Smooth muscle cell (in vitro differentiated cells): ENCODE data around the gene SPEM3. TPM values are rescaled to one million over a fixed set of nuclear protein-coding genes. Genes with fewer than 3 reads are reported as not detected.
"Not testable (repeated sequence)": the region's sequence is repeated elsewhere in the genome, so short reads cannot be mapped to it uniquely, and the experiment has no call there.

Experiments
- DNase-seq: peaks from one replicate; lab custom pipeline; 2025; ENCODE audit not compliant: unreplicated experiment; lab: John Stamatoyannopoulos, UW
- H2AFZ ChIP-seq: fragments of 200-600 bp; sonication (generic); 2 replicates; pipeline ENCODE4 v1.6.0; 2016; ENCODE audit warnings: antibody characterized with exemption, low read depth, mild to moderate bottlenecking
- H3F3A ChIP-seq: fragments of 200-600 bp; sonication (generic); 2 replicates; pipeline ENCODE4 v1.6.0; 2017; ENCODE audit warnings: antibody characterized with exemption, low read depth
- H3K27ac ChIP-seq: fragments of 200-600 bp; sonication (generic); 2 replicates; pipeline ENCODE4 v1.5.1; 2016; ENCODE audit warnings: low read depth, mild to moderate bottlenecking
- H3K27me3 ChIP-seq: fragments of 200-600 bp; sonication (generic); 2 replicates; pipeline ENCODE4 v1.6.1; 2016; ENCODE audit warnings: low read depth, mild to moderate bottlenecking
- H3K36me3 ChIP-seq: fragments of 200-600 bp; sonication (generic); 2 replicates; pipeline ENCODE4 v1.5.1; 2016; ENCODE audit warnings: low read depth
- H3K4me1 ChIP-seq: fragments of 200-600 bp; sonication (generic); 2 replicates; pipeline ENCODE4 v1.5.1; 2016; ENCODE audit warnings: low read depth
- H3K4me2 ChIP-seq: fragments of 200-600 bp; sonication (generic); 2 replicates; pipeline ENCODE4 v1.6.0; 2016; ENCODE audit warnings: mild to moderate bottlenecking
- H3K4me3 ChIP-seq: fragments of 200-600 bp; sonication (generic); 2 replicates; pipeline ENCODE4 v1.5.1; 2016; ENCODE audit warnings: mild to moderate bottlenecking
- H3K79me2 ChIP-seq: fragments of 200-600 bp; sonication (generic); 2 replicates; pipeline ENCODE4 v1.6.0; 2016; ENCODE audit warnings: low read depth, mild to moderate bottlenecking
- H3K9ac ChIP-seq: fragments of 200-600 bp; sonication (generic); 2 replicates; pipeline ENCODE4 v1.6.0; 2016; ENCODE audit warnings: low read depth
- H3K9me3 ChIP-seq: fragments of 200-600 bp; sonication (generic); replicated peaks from 2 replicates; pipeline ENCODE4 v1.5.1; 2016; ENCODE audit warnings: low read depth
- H4K20me1 ChIP-seq: fragments of 200-600 bp; sonication (generic); 2 replicates; pipeline ENCODE4 v1.6.0; 2016; ENCODE audit warnings: low read depth
- WGBS: methylation state at CpG from one replicate; pipeline ENCODE4 v1.1.7; 2016; ENCODE audit warnings: low lambda C conversion rate; 5-methylcytosine and 5-hydroxymethylcytosine counted together
- polyA plus RNA-seq: library from polyadenylated mRNA; unstranded; fragments of >200 nt; fragmentation: Nextera tagmentation; extraction: Ambion mirVana; gene quantifications from 2 replicates; pipeline ENCODE4 v1.2.1, GENCODE V29; 2016
- total RNA-seq: library from RNA; depleted of rRNA; stranded (reverse); fragments of >200 nt; gene quantifications from 2 replicates; pipeline ENCODE4 v1.2.3, GENCODE V29; 2014
- TF ChIP-seq, protein P1 (sequence below): fragments of 200-600 bp; sonication (generic); IDR thresholded peaks from 2 replicates; pipeline ENCODE4 v1.5.1; 2017; ENCODE audit warnings: borderline replicate concordance, mild to moderate bottlenecking, antibody characterized with exemption; ENCODE audit not compliant: insufficient read depth, poor library complexity, severe bottlenecking

The SPEM3 gene
- total and polyA plus RNA-seq, 2 experiments from 2014 or later, result not detected

DNA sequence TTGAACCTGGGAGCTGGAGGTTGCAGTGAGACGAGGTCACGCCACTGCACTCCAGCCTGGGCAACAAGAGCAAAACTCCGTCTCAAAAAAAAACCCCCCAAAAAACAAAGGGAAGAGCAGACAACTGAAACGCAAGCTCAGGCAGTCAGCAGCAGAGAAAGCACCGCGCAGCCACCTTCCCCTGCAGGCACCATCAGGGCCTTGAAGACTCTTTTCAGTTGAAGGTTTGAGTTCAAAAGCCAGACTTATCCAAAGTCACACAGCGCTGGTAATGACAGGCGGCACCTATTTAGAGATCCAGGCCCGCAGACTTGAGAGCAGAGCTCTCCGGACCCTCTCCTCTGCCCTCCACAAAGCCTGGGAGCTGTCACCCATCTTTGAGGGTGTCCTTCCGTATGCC lies 39.6 kb downstream of the SPEM3 start:
- H3K9me3 ChIP-seq, result no peaks in the 10 kb centered on the region
- H3K4me1 ChIP-seq, result no peaks in the 10 kb centered on the region
- DNase-seq, result no peak
- no peak overlapping the region for H3K4me3 ChIP-seq
- H3K9ac ChIP-seq, result no peak overlapping the region
- H2AFZ ChIP-seq, result no peak overlapping the region
- no peak overlapping the region for H3K4me2 ChIP-seq
- peaks cover 71% of the 10 kb centered on the region for H3K79me2 ChIP-seq
- H3K27me3 ChIP-seq, result no peaks in the 10 kb centered on the region
- H4K20me1 ChIP-seq, result peaks cover 89% of the 10 kb centered on the region
- TF ChIP-seq, protein P1, sequence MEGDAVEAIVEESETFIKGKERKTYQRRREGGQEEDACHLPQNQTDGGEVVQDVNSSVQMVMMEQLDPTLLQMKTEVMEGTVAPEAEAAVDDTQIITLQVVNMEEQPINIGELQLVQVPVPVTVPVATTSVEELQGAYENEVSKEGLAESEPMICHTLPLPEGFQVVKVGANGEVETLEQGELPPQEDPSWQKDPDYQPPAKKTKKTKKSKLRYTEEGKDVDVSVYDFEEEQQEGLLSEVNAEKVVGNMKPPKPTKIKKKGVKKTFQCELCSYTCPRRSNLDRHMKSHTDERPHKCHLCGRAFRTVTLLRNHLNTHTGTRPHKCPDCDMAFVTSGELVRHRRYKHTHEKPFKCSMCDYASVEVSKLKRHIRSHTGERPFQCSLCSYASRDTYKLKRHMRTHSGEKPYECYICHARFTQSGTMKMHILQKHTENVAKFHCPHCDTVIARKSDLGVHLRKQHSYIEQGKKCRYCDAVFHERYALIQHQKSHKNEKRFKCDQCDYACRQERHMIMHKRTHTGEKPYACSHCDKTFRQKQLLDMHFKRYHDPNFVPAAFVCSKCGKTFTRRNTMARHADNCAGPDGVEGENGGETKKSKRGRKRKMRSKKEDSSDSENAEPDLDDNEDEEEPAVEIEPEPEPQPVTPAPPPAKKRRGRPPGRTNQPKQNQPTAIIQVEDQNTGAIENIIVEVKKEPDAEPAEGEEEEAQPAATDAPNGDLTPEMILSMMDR, result no peak
- WGBS, result 95% methylated on average over 11 of the region's 11 CpGs
- H3F3A ChIP-seq, result no peaks in the 10 kb centered on the region
- no peaks in the 10 kb centered on the region for H3K36me3 ChIP-seq
- no peak overlapping the region for H3K27ac ChIP-seq

DNA sequence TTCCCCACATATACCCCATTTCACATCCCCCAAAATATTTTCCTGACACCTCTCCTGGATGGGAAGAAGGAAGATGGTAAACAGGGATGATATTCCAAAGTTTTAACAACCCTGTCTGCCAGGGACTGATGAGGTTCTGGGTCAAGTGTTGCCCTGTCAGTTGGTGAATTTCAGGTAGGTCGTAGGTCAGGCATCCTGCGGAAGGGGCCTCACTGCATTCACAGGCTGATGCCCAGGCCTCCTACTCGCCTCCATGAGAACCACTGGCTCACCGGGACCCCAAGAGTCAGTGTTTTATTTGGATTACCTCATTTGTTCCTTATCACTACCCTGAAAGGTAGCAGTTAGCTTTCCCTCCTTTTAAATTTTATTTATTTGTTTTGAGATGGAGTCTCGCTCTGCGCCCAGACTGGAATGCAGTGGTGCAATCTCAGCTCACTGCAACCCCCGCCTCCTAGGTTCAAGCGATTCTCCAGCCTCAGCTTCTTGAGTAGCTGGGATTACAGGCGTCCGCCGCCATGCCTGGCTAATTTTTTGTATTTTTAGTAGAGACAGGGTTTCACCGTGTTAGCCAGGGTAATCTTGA lies 40.2 kb downstream of the SPEM3 start:
- TF ChIP-seq, protein P1, result no peak
- no peak overlapping the region for H3K9ac ChIP-seq

DNA sequence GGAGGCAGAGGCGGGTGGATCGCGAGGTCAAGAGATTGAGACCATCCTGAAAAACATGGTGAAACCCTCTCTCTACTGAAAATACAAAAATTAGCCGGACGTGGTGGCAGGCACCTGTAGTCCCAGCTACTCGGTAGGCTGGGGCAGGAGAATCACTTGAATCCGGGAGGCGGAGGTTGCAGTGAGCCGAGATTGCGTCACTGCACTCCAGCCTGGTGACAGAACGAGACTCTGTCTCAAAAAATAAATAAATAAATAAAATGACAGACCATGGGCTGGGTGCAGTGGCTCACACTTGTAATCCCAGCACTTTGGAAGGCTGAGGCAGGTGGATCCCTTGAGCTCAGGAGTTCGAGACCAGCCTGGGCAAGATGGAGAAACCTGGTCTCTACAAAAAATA lies 41.2 kb downstream of the SPEM3 start:
- not testable (repeated sequence) for H3K4me2 ChIP-seq, H3K4me3 ChIP-seq, H3K27me3 ChIP-seq, H3F3A ChIP-seq, H3K9me3 ChIP-seq, H2AFZ ChIP-seq, H3K4me1 ChIP-seq, H3K9ac ChIP-seq, DNase-seq, H3K27ac ChIP-seq, H3K36me3 ChIP-seq
- Histone ChIP-seq H3K79me2 (peaks cover 86% of the 10 kb centered on the region), H4K20me1 (peaks cover 98% of the 10 kb centered on the region)
- WGBS, result 95% methylated on average over 12 of the region's 12 CpGs

More for the DNA sequence above, 40.2 kb downstream of the SPEM3 start:
- no peak for DNase-seq
- Histone ChIP-seq H3F3A (no peaks in the 10 kb centered on the region), H3K9me3 (no peaks in the 10 kb centered on the region), H3K4me3 (no peak overlapping the region), H2AFZ (no peak overlapping the region), H3K27ac (no peak overlapping the region), H3K4me1 (no peaks in the 10 kb centered on the region), H3K27me3 (no peaks in the 10 kb centered on the region), H3K79me2 (peaks cover 77% of the 10 kb centered on the region), H3K36me3 (no peaks in the 10 kb centered on the region), H3K4me2 (no peak overlapping the region), H4K20me1 (peaks cover 93% of the 10 kb centered on the region)
- WGBS, result 82% methylated on average over 12 of the region's 12 CpGs

DNA sequence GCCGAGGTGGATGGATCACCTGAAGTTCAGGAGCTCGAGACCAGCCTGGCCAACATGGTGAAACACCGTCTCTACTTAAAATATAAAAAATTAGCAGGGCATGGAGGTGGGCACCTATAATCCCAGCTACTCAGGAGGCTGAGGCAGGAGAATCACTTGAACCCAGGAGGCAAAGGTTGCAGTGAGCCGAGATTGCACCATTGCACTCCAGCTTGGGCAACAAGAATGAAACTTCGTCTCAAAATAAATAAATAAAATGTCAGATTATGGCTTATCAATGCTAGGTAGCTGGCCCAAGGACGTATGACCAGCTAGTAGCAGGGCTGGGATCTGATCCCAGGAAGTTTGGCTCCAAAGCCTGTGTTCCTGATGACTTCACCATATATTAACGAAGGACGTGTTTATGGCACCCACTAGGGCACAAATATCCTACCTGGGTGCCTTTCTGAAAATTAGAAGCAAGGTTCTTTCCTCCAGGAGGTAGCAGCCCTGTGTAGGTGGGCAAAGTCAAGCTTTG lies 41.9 kb downstream of the SPEM3 start:
- not testable (repeated sequence) for H3K27me3 ChIP-seq, H3K9ac ChIP-seq, H3K4me1 ChIP-seq, H3K27ac ChIP-seq, H2AFZ ChIP-seq, H3F3A ChIP-seq, H3K36me3 ChIP-seq, H3K9me3 ChIP-seq, DNase-seq, H3K4me2 ChIP-seq, H3K4me3 ChIP-seq
- Histone ChIP-seq H4K20me1 (peaks cover 100% of the 10 kb centered on the region), H3K79me2 (peaks cover 92% of the 10 kb centered on the region)
- 94% methylated on average over 8 of the region's 8 CpGs for WGBS
